ENCODE data around the gene ZFPL1. TPM values are rescaled to one million over a fixed set of nuclear protein-coding genes. Genes with fewer than 3 reads are reported as not detected.

The ZFPL1 gene
- total and polyA plus RNA-seq, 9 of the 15 experiments (the other 6 are each of a cell fraction or from before 2014, with no cell fraction given), result 3.7 to 37.5 (median 22.7) TPM

DNA sequence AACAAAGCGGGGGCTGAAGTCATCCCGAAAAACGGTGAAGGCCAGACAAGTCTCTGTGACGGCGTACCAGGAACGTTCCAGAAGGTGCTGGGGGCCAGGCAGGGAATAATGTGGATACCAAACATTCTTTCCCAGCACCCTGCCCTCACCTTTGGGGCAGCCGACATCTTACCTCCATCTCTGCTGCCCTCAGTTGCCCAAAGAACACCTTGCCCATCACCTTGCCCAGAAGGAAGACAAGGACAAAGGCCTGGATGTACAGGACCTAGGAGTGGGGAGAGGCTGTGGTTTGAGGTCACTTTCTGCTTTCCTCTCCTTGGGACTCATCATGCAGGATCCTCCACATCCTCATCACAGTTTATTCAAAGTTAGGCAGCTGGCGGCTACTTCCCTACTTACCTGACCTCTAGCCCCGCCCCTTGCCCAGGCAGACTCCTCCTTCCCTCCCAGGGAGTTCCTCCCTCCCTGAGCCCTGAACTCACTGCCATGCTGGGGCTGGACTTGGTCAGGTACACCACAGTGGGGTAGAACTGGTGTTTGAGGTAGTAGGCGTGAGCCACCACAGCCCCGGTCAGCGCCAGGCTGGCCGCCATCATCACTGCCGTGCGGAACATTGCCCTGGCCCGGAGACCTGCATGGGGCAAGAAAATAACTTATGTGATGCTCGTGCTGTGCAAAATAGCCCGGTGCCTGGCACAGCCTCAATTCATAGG is 49.1 kb downstream of the ZFPL1 start (continued):
- TF ChIP-seq PKNOX1 (IDR thresholded peaks at IDR 0.05) (no peak), MYBL2 (IDR thresholded peaks at IDR 0.05; ENCODE audit: low read depth) (no peak), MYBL2 (CRISPR knock-in tag; IDR thresholded peaks at IDR 0.05; ENCODE audit: borderline replicate concordance) (no peak), POLR3A (IDR thresholded peaks at IDR 0.05; ENCODE audit: borderline replicate concordance, extremely low read depth, insufficient read depth, insufficient read length) (no peak), NFIC (IDR thresholded peaks at IDR 0.05) (0 out of 2 replicates have a peak, but pooled peaks have one; percentile 4), KDM4B (IDR thresholded peaks at IDR 0.05; ENCODE audit: borderline replicate concordance in 2 of 2, low read depth in 1 of 2) (no peak), TCF3 (CRISPR knock-in tag; IDR thresholded peaks at IDR 0.05) (no peak), HNRNPL (IDR thresholded peaks at IDR 0.05; ENCODE audit: low read depth, low read length) (no peak), HINFP (tag; conservative IDR thresholded peaks at IDR 0.05; ENCODE audit: low read depth) (no peak), EP400 (IDR thresholded peaks at IDR 0.05) (no peak), VEZF1 (CRISPR knock-in tag; IDR thresholded peaks at IDR 0.05) (no peak), RB1 (IDR thresholded peaks at IDR 0.05; ENCODE audit: low read depth) (0 out of 2 replicates have a peak, but pooled peaks have one; percentile 36), ZNF584 (CRISPR knock-in tag; IDR thresholded peaks at IDR 0.05; ENCODE audit: low read depth) (no peak)
- TF ChIP-seq, protein P1, sequence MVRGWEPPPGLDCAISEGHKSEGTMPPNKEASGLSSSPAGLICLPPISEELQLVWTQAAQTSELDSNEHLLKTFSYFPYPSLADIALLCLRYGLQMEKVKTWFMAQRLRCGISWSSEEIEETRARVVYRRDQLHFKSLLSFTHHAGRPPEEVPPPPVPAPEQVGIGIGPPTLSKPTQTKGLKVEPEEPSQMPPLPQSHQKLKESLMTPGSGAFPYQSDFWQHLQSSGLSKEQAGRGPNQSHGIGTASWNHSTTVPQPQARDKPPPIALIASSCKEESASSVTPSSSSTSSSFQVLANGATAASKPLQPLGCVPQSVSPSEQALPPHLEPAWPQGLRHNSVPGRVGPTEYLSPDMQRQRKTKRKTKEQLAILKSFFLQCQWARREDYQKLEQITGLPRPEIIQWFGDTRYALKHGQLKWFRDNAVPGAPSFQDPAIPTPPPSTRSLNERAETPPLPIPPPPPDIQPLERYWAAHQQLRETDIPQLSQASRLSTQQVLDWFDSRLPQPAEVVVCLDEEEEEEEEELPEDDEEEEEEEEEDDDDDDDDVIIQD (CRISPR knock-in tag; IDR thresholded peaks at IDR 0.05), result no peak
- TF ChIP-seq, protein P2, sequence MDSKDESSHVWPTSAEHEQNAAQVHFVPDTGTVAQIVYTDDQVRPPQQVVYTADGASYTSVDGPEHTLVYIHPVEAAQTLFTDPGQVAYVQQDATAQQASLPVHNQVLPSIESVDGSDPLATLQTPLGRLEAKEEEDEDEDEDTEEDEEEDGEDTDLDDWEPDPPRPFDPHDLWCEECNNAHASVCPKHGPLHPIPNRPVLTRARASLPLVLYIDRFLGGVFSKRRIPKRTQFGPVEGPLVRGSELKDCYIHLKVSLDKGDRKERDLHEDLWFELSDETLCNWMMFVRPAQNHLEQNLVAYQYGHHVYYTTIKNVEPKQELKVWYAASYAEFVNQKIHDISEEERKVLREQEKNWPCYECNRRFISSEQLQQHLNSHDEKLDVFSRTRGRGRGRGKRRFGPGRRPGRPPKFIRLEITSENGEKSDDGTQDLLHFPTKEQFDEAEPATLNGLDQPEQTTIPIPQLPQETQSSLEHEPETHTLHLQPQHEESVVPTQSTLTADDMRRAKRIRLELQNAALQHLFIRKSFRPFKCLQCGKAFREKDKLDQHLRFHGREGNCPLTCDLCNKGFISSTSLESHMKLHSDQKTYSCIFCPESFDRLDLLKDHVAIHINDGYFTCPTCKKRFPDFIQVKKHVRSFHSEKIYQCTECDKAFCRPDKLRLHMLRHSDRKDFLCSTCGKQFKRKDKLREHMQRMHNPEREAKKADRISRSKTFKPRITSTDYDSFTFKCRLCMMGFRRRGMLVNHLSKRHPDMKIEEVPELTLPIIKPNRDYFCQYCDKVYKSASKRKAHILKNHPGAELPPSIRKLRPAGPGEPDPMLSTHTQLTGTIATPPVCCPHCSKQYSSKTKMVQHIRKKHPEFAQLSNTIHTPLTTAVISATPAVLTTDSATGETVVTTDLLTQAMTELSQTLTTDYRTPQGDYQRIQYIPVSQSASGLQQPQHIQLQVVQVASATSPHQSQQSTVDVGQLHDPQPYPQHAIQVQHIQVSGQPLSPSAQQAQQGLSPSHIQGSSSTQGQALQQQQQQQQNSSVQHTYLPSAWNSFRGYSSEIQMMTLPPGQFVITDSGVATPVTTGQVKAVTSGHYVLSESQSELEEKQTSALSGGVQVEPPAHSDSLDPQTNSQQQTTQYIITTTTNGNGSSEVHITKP (IDR thresholded peaks at IDR 0.05; ENCODE audit: partially characterized antibody), result peak; percentile 4

All from K562 (cell line).